Endothelial cell of umbilical vein (primary cell): ENCODE results near the gene TSEN15. TPM values are rescaled to one million over a fixed set of nuclear protein-coding genes. Genes with fewer than 3 reads are reported as not detected.

Experiments used
- BruUV-seq: library from RNA; stranded (reverse); fragments of 400-500 nt; replicated peaks from 2 replicates; lab custom pipeline; 2021; lab: Mats Ljungman, UMichigan
- CTCF ChIA-PET: fragments of 300-600, 350-600 bp; sonication (Branson Sonifier 250); formaldehyde crosslinking; loops from one replicate; lab custom pipeline; 2021; ENCODE audit warnings: antibody characterized with exemption, inconsistent platforms; lab: Charles Lee
- POLR2A ChIA-PET: fragments of 300-600, 350-600 bp; sonication (Branson Sonifier 250); formaldehyde crosslinking; loops from one replicate; lab custom pipeline; 2021; ENCODE audit warnings: antibody characterized with exemption, inconsistent platforms; lab: Charles Lee
- DNase-seq: peaks from one replicate; pipeline ENCODE4 v3.0.0-alpha.2; 2011; ENCODE audit warnings: low read depth, low spot score
- FAIRE-seq: peaks from 2 replicates; lab custom pipeline; 2011; peaks lifted over from hg19 to GRCh38; lab: Jason Lieb, UNC
- H2AFZ ChIP-seq: 2 replicates; pipeline ENCODE4 v1.6.0; 2012; ENCODE audit warnings: low read depth, low read length, control low read depth, inconsistent platforms
- H3K27ac ChIP-seq: 2 replicates; pipeline ENCODE4 v1.5.1; 2011; ENCODE audit warnings: low read depth, mild to moderate bottlenecking, control low read depth, low read length, moderate library complexity; ENCODE audit not compliant: insufficient read depth
- H3K27me3 ChIP-seq, 2 experiments: 2 replicates each; pipeline versions ENCODE4 v1.6.0 to v1.6.1; 2011; ENCODE audit warnings: low read length in 2 of 2, mixed read lengths in 1 of 2; ENCODE audit not compliant: control insufficient read depth in 2 of 2, insufficient read depth in 2 of 2
- H3K36me3 ChIP-seq, 2 experiments: 2 replicates in 1 of 2; 3 replicates in 1 of 2; pipeline ENCODE4 v1.5.1; 2011; ENCODE audit warnings: low read length in 2 of 2, mild to moderate bottlenecking in 1 of 2, moderate library complexity in 1 of 2; ENCODE audit not compliant: control insufficient read depth in 2 of 2, insufficient read depth in 2 of 2; ENCODE audit errors: extremely low read depth in 1 of 2
- H3K4me1 ChIP-seq: 3 replicates; pipeline ENCODE4 v1.5.1; 2011; ENCODE audit warnings: mild to moderate bottlenecking, low read length; ENCODE audit not compliant: control insufficient read depth, insufficient read depth; ENCODE audit errors: extremely low read depth
- H3K4me2 ChIP-seq: 2 replicates; pipeline ENCODE4 v1.6.1; 2011; ENCODE audit warnings: low read length, control low read depth, mixed read lengths; ENCODE audit not compliant: insufficient read depth
- H3K4me3 ChIP-seq, 3 experiments: fragments of 200-600 bp in 1 of 3; sonication (generic), shearing (Covaris generic) in 1 of 3; replicated peaks in 1 of 3; 2 replicates each; pipeline ENCODE4 v1.5.1; 2011 to 2016; ENCODE audit warnings: control low read depth in 3 of 3, low read length in 3 of 3, mild to moderate bottlenecking in 2 of 3, inconsistent platforms in 1 of 3, low read depth in 1 of 3, moderate library complexity in 1 of 3; ENCODE audit not compliant: insufficient read depth in 1 of 3
- H3K79me2 ChIP-seq: 2 replicates; pipeline ENCODE4 v1.6.0; 2012; ENCODE audit warnings: low read length, inconsistent platforms; ENCODE audit not compliant: control insufficient read depth, insufficient read depth
- H3K9ac ChIP-seq: replicated peaks from 2 replicates; pipeline ENCODE3; 2011; ENCODE audit warnings: low read length, control low read depth; ENCODE audit not compliant: insufficient read depth; ENCODE audit errors: extremely low read depth
- H3K9me1 ChIP-seq: replicated peaks from 3 replicates; pipeline ENCODE4 v1.6.0; 2011; ENCODE audit warnings: mild to moderate bottlenecking, low read length; ENCODE audit not compliant: control insufficient read depth, insufficient read depth; ENCODE audit errors: extremely low read depth
- H3K9me3 ChIP-seq: replicated peaks from 2 replicates; pipeline ENCODE4 v1.5.1; 2012; ENCODE audit warnings: low read length, inconsistent platforms; ENCODE audit not compliant: control insufficient read depth, insufficient read depth
- H4K20me1 ChIP-seq: replicated peaks from 2 replicates; pipeline ENCODE3; 2011; ENCODE audit warnings: mild to moderate bottlenecking, low read length; ENCODE audit not compliant: control insufficient read depth, insufficient read depth; ENCODE audit errors: extremely low read depth
- CTCF ChIP-seq, 2 donors: IDR thresholded peaks; 1 replicate in 1 of 2; 2 replicates in 1 of 2; pipeline ENCODE4 v1.5.1; 2011; ENCODE audit warnings: low read length in 2 of 2, mild to moderate bottlenecking in 2 of 2, moderate library complexity in 2 of 2, control low read depth in 1 of 2, inconsistent platforms in 1 of 2, low read depth in 1 of 2; ENCODE audit not compliant: insufficient read depth in 1 of 2; ENCODE audit errors: extremely low read depth in 1 of 2
- EZH2 ChIP-seq: IDR thresholded peaks from 2 replicates; pipeline ENCODE4 v1.6.1; 2012; ENCODE audit warnings: borderline replicate concordance, low read depth, mild to moderate bottlenecking, moderate library complexity, low read length, inconsistent platforms; ENCODE audit not compliant: severe bottlenecking
- FOS ChIP-seq: IDR thresholded peaks from 2 replicates; pipeline ENCODE4 v1.6.1; 2011; ENCODE audit warnings: mild to moderate bottlenecking, low read length, moderate library complexity, borderline replicate concordance; ENCODE audit not compliant: insufficient read depth
- JUN ChIP-seq: IDR thresholded peaks from 2 replicates; pipeline ENCODE4 v1.6.1; 2011; ENCODE audit warnings: borderline replicate concordance, low read depth; ENCODE audit not compliant: insufficient read length, insufficient read depth
- MAX ChIP-seq: IDR thresholded peaks from 2 replicates; pipeline ENCODE4 v1.6.1; 2011; ENCODE audit not compliant: insufficient read depth, insufficient read length
- MYC ChIP-seq: IDR thresholded peaks from one replicate; pipeline ENCODE4 v1.6.1; 2011; ENCODE audit warnings: mild to moderate bottlenecking, low read depth, low read length
- POLR2A ChIP-seq: IDR thresholded peaks from 2 replicates; pipeline ENCODE4 v1.6.1; 2012; ENCODE audit warnings: low read depth, mild to moderate bottlenecking, control low read depth, low read length
- POLR2AphosphoS5 ChIP-seq: IDR thresholded peaks from 2 replicates; pipeline ENCODE4 v1.6.1; 2012; ENCODE audit warnings: low read depth, mild to moderate bottlenecking, control low read depth, low read length, moderate library complexity; ENCODE audit not compliant: insufficient read depth
- dilution Hi-C: fragments of 300-500 bp; cut with MboI; formaldehyde crosslinking; loops from one replicate; pipeline ENCODE4 v1.15.0; 2019; ENCODE audit warnings: low sequenced_read_pairs; ENCODE audit not compliant: extremely low pct_ligation_motif_present
- intact Hi-C: fragments of 100-400 bp; cut with micrococcal nuclease; formaldehyde crosslinking; loops from one replicate; pipeline ENCODE4 v1.10.0; 2022
- polyA plus RNA-seq, 4 experiments: library from polyadenylated mRNA; depleted of rRNA in 3 of 4; stranded (reverse) in 3 of 4; unstranded in 1 of 4; fragments of >200 nt; gene quantifications; 2 replicates each; pipeline versions ENCODE4 v1.2.1 to v1.2.3, GENCODE V29; 2011 to 2012; ENCODE audit warnings: missing spikeins in 1 of 4
- total RNA-seq: library from RNA; stranded (reverse); gene quantifications from 2 replicates; pipeline ENCODE4 v1.2.3, GENCODE V29; 2021

The TSEN15 gene
- total and polyA plus RNA-seq, 2 donors (not counting 3 experiments of a cell fraction or from before 2014, with no cell fraction given) = 20.6 to 25.8 TPM

GRCh38 chr1:184068354-184068753, 16.8 kb downstream of the TSEN15 start:
- Histone ChIP-seq H3K9ac (no peak overlapping the region), H3K27me3 (no peaks in the 10 kb centered on the region), H2AFZ (no peak overlapping the region), H3K79me2 (no peaks in the 10 kb centered on the region), H3K4me3 (no peak overlapping the region), H3K9me3 (no peaks in the 10 kb centered on the region), H3K4me1 (no peaks in the 10 kb centered on the region), H3K36me3 (peaks cover 0 to 3% of the 10 kb centered on the region in 2 experiments), H4K20me1 (no peaks in the 10 kb centered on the region), H3K9me1 (no peaks in the 10 kb centered on the region), H3K4me2 (no peak overlapping the region), H3K27ac (no peak overlapping the region)
- intact Hi-C loops (no loop called here), dilution Hi-C loops (no loop called here)
- DNase-seq = no peak
- POLR2A ChIA-PET = no interaction called here
- CTCF ChIA-PET = interaction anchor here (1.0 to 2.3 kb wide), 5 partner anchors 144 to 596 kb away, joined by 3 to 9 read pairs (median 4); no protein-coding TSS in a partner anchor
- no peak for TF ChIP-seq JUN
- no TSS peak for BruUV-seq
- FAIRE-seq = no peak

GRCh38 chr1:184069675-184070074, 18.1 kb downstream of the TSEN15 start:
- FAIRE-seq = no peak
- no peak for TF ChIP-seq FOS
- TF ChIP-seq EZH2 = no peak
- TF ChIP-seq POLR2AphosphoS5 = no peak
- no peak for TF ChIP-seq MYC
- no peak for TF ChIP-seq MAX
- no peak for TF ChIP-seq POLR2A
- TF ChIP-seq JUN = no peak
- TF ChIP-seq CTCF (IDR thresholded peaks at IDR 0.05; ENCODE audit: extremely low read depth in 1 of 2, insufficient read depth in 1 of 2, low read depth in 1 of 2, low read length in 2 of 2) = no peak
- Histone ChIP-seq H3K27me3 (no peaks in the 10 kb centered on the region), H4K20me1 (no peaks in the 10 kb centered on the region), H3K79me2 (no peaks in the 10 kb centered on the region), H3K9ac (no peak overlapping the region), H3K9me3 (no peaks in the 10 kb centered on the region), H3K4me3 (no peak overlapping the region), H3K27ac (no peak overlapping the region), H3K36me3 (peaks cover 0 to 3% of the 10 kb centered on the region in 2 experiments), H2AFZ (no peak overlapping the region), H3K4me1 (no peaks in the 10 kb centered on the region), H3K9me1 (no peaks in the 10 kb centered on the region), H3K4me2 (no peak overlapping the region)
- intact Hi-C loops = loop anchor here (10.0 kb wide), 1 partner anchor 425 kb away; no protein-coding TSS in a partner anchor
- dilution Hi-C loops = no loop called here
- ChIA-PET CTCF (interaction anchor here (1.0 to 2.3 kb wide), 4 partner anchors 143 to 594 kb away, joined by 3 to 9 read pairs (median 5); no protein-coding TSS in a partner anchor), POLR2A (no interaction called here)
- no TSS peak for BruUV-seq
- DNase-seq = no peak
